H9 (cell line): ENCODE measurements around the gene TPP1. TPM values are rescaled to one million over a fixed set of nuclear protein-coding genes. Genes with fewer than 3 reads are reported as not detected.

Experiments
- DNase-seq: peaks from one replicate; pipeline ENCODE4 v3.0.0-alpha.2; 2017
- H2AFZ ChIP-seq: one replicate; pipeline ENCODE4 v1.6.1; 2013; ENCODE audit warnings: mild to moderate bottlenecking, low read length, control low read depth, moderate library complexity
- H2AK5ac ChIP-seq: 2 replicates; pipeline ENCODE4 v1.6.1; 2013; ENCODE audit warnings: low read length, control low read depth, mixed read lengths; ENCODE audit not compliant: insufficient read length
- H2BK120ac ChIP-seq: one replicate; pipeline ENCODE4 v1.6.1; 2013; ENCODE audit warnings: low read depth, mild to moderate bottlenecking, low read length, control low read depth, inconsistent platforms; ENCODE audit not compliant: poor library complexity, severe bottlenecking
- H2BK12ac ChIP-seq: 2 replicates; pipeline ENCODE4 v1.6.1; 2013; ENCODE audit warnings: low read length, control low read depth, mixed read lengths, low read depth; ENCODE audit not compliant: insufficient read length
- H2BK15ac ChIP-seq: 2 replicates; pipeline ENCODE4 v1.6.1; 2013; ENCODE audit warnings: low read depth, low read length, control low read depth
- H2BK20ac ChIP-seq: one replicate; pipeline ENCODE4 v1.6.1; 2013; ENCODE audit warnings: low read depth, mild to moderate bottlenecking, low read length, control low read depth, inconsistent platforms; ENCODE audit not compliant: poor library complexity, severe bottlenecking
- H2BK5ac ChIP-seq: 2 replicates; pipeline ENCODE4 v1.6.1; 2013; ENCODE audit warnings: low read length, control low read depth, mixed read lengths; ENCODE audit not compliant: insufficient read length
- H3K14ac ChIP-seq: 2 replicates; pipeline ENCODE4 v1.6.1; 2013; ENCODE audit warnings: low read length, control low read depth; ENCODE audit not compliant: insufficient read depth
- H3K18ac ChIP-seq: 2 replicates; pipeline ENCODE4 v1.6.1; 2013; ENCODE audit warnings: low read depth, mild to moderate bottlenecking, mixed read lengths, low read length, control low read depth; ENCODE audit not compliant: insufficient read length
- H3K23ac ChIP-seq: 2 replicates; pipeline ENCODE4 v1.6.1; 2013; ENCODE audit warnings: low read length, control low read depth, mixed read lengths, low read depth; ENCODE audit not compliant: insufficient read length
- H3K23me2 ChIP-seq: 2 replicates; pipeline ENCODE4 v1.6.1; 2013; ENCODE audit warnings: low read depth, mild to moderate bottlenecking, mixed read lengths, low read length, control low read depth; ENCODE audit not compliant: insufficient read length, poor library complexity, severe bottlenecking
- H3K27ac ChIP-seq: 2 replicates; pipeline ENCODE4 v1.5.1; 2013; ENCODE audit warnings: low read length, control low read depth, mixed read lengths, low read depth; ENCODE audit not compliant: insufficient read length
- H3K27me3 ChIP-seq: 2 replicates; pipeline ENCODE4 v1.6.1; 2013; ENCODE audit warnings: low read length, control low read depth, inconsistent platforms; ENCODE audit not compliant: insufficient read depth
- H3K4ac ChIP-seq: 2 replicates; pipeline ENCODE4 v1.6.1; 2013; ENCODE audit warnings: low read depth, mild to moderate bottlenecking, control low read depth, inconsistent platforms, low read length, moderate library complexity
- H3K4me1 ChIP-seq: 2 replicates; pipeline ENCODE4 v1.6.1; 2013; ENCODE audit warnings: low read length, control low read depth, inconsistent platforms; ENCODE audit not compliant: insufficient read depth
- H3K4me2 ChIP-seq: 2 replicates; pipeline ENCODE4 v1.6.1; 2013; ENCODE audit warnings: low read length, control low read depth, mixed read lengths; ENCODE audit not compliant: insufficient read length, insufficient read depth
- H3K56ac ChIP-seq: 2 replicates; pipeline ENCODE4 v1.6.1; 2013; ENCODE audit warnings: low read depth, mild to moderate bottlenecking, mixed read lengths, low read length, control low read depth; ENCODE audit not compliant: insufficient read length
- H3K79me1 ChIP-seq: 2 replicates; pipeline ENCODE4 v1.6.1; 2013; ENCODE audit warnings: low read depth, mild to moderate bottlenecking, moderate library complexity, low read length, control low read depth, inconsistent platforms; ENCODE audit not compliant: insufficient read depth, poor library complexity, severe bottlenecking
- H3K79me2 ChIP-seq: 2 replicates; pipeline ENCODE4 v1.6.1; 2013; ENCODE audit warnings: low read length, control low read depth, inconsistent platforms; ENCODE audit not compliant: insufficient read depth
- H3K9ac ChIP-seq: 2 replicates; pipeline ENCODE4 v1.6.1; 2013; ENCODE audit warnings: low read length, control low read depth, mixed read lengths; ENCODE audit not compliant: insufficient read length; ENCODE audit errors: extremely low read depth
- H3K9me3 ChIP-seq: one replicate; pipeline ENCODE4 v1.6.1; 2013; ENCODE audit warnings: low read depth, low read length, inconsistent platforms; ENCODE audit not compliant: control insufficient read depth
- H3T11ph ChIP-seq: one replicate; pipeline ENCODE4 v1.6.1; 2013; ENCODE audit warnings: mild to moderate bottlenecking, low read length, control low read depth, inconsistent platforms
- H4K20me1 ChIP-seq: one replicate; pipeline ENCODE4 v1.6.1; 2013; ENCODE audit not compliant: control insufficient read depth, insufficient read length, insufficient read depth
- H4K5ac ChIP-seq: 2 replicates; pipeline ENCODE4 v1.6.1; 2013; ENCODE audit warnings: low read depth, mild to moderate bottlenecking, mixed read lengths, low read length, control low read depth; ENCODE audit not compliant: insufficient read length
- H4K8ac ChIP-seq: replicated peaks from 2 replicates; pipeline ENCODE4 v1.6.1; 2013; ENCODE audit warnings: low read length, control low read depth, mixed read lengths, low read depth; ENCODE audit not compliant: insufficient read length
- H4K91ac ChIP-seq: 2 replicates; pipeline ENCODE4 v1.6.1; 2013; ENCODE audit warnings: low read depth, mild to moderate bottlenecking, moderate library complexity, mixed read lengths, low read length, control low read depth; ENCODE audit not compliant: insufficient read length
- H3K27ac Mint-ChIP-seq, 3 experiments: 2 replicates in 2 of 3; 3 replicates in 1 of 3; pipeline ENCODE4 v1.8.0; 2020 to 2021; ENCODE audit warnings: mixed read lengths in 3 of 3, mild to moderate bottlenecking in 1 of 3, moderate library complexity in 1 of 3
- H3K27me3 Mint-ChIP-seq: 2 replicates; pipeline ENCODE4 v1.8.0; 2021; ENCODE audit warnings: low read depth, mild to moderate bottlenecking, moderate library complexity, mixed read lengths
- H3K36me3 Mint-ChIP-seq, 3 experiments: 2 replicates in 2 of 3; 3 replicates in 1 of 3; pipeline ENCODE4 v1.8.0; 2020 to 2021; ENCODE audit warnings: low read depth in 3 of 3, mixed read lengths in 3 of 3; ENCODE audit not compliant: insufficient read depth in 1 of 3
- H3K4me1 Mint-ChIP-seq, 2 experiments: 2 replicates each; pipeline ENCODE4 v1.8.0; 2020; ENCODE audit warnings: mixed read lengths in 2 of 2
- H3K4me3 Mint-ChIP-seq, 2 experiments: 2 replicates in 1 of 2; 3 replicates in 1 of 2; pipeline ENCODE4 v1.8.0; 2020 to 2021; ENCODE audit warnings: mild to moderate bottlenecking in 2 of 2, mixed read lengths in 2 of 2, moderate library complexity in 1 of 2
- H3K9me3 Mint-ChIP-seq, 2 experiments: 2 replicates in 1 of 2; 3 replicates in 1 of 2; pipeline ENCODE4 v1.8.0; 2020; ENCODE audit warnings: mild to moderate bottlenecking in 2 of 2, mixed read lengths in 2 of 2, moderate library complexity in 1 of 2
- CTCF ChIP-seq: fragments of 200-600 bp; sonication (generic); conservative IDR thresholded peaks from 3 replicates; pipeline ENCODE4 v1.8.0; 2021; ENCODE audit warnings: antibody characterized with exemption, mild to moderate bottlenecking
- WGBS: extraction: QIAGEN DNeasy Blood & Tissue Kit; methylation state at CpG from one replicate; pipeline ENCODE4 v1.1.7; 2013; ENCODE audit warnings: missing lambda C conversion rate, low lambda C conversion rate, mixed read lengths; ENCODE audit not compliant: insufficient read length; ENCODE audit errors: extremely low coverage; 5-methylcytosine and 5-hydroxymethylcytosine counted together
- total RNA-seq: library from RNA; stranded (reverse); gene quantifications from 2 replicates; pipeline ENCODE4 v1.2.1, GENCODE V29; 2021

TPP1 gene
- total RNA-seq, 1 experiment from 2014 or later: 37.2 TPM

GRCh38 chr11:6608011-6608410 is 11.2 kb downstream of the TPP1 start:
- WGBS: no CpG with 5 or more reads among the region's 9 CpGs
- no peak for DNase-seq
- H2BK12ac ChIP-seq: no peak overlapping the region
- Mint-ChIP-seq H3K4me3 (no peak overlapping the region), H3K4me1 (peaks cover 24% of the 10 kb centered on the region in 2 experiments), H3K27ac (peak overlapping the region; percentile 31 to 97 (median 82); a peak in 5 of 7 replicates), H3K27me3 (no peaks in the 10 kb centered on the region; the same call in 1 of the 2 replicates), H3K9me3 (no peaks in the 10 kb centered on the region), H3K36me3 (peaks cover 32 to 51% (median 46%) of the 10 kb centered on the region in 3 experiments; a peak in 6 of 7 replicates)
- H3K79me2 ChIP-seq: peaks cover 2% of the 10 kb centered on the region; the same call in 1 of the 2 replicates
- H2BK5ac ChIP-seq: no peak overlapping the region
- H3K4ac ChIP-seq: no peak overlapping the region
- H3K4me2 ChIP-seq: no peak overlapping the region
- H3K27me3 ChIP-seq: no peaks in the 10 kb centered on the region
- no peak overlapping the region for H4K5ac ChIP-seq
- H3K18ac ChIP-seq: no peak overlapping the region
- no peak overlapping the region for H3K27ac ChIP-seq
- no peak overlapping the region for H2BK15ac ChIP-seq
- H4K8ac ChIP-seq: no peak overlapping the region
- H3T11ph ChIP-seq: no peak overlapping the region
- no peak overlapping the region for H3K56ac ChIP-seq
- H3K4me1 ChIP-seq: no peaks in the 10 kb centered on the region; the same call in 1 of the 2 replicates
- H3K9ac ChIP-seq: no peak overlapping the region
- H2BK20ac ChIP-seq: no peak overlapping the region
- no peak overlapping the region for H4K91ac ChIP-seq
- H2AK5ac ChIP-seq: no peak overlapping the region
- H4K20me1 ChIP-seq: no peaks in the 10 kb centered on the region
- peaks cover 21% of the 10 kb centered on the region for H3K23me2 ChIP-seq
- H3K14ac ChIP-seq: no peak overlapping the region
- no peak overlapping the region for H2AFZ ChIP-seq
- no peak for TF ChIP-seq CTCF
- no peaks in the 10 kb centered on the region for H3K79me1 ChIP-seq
- H3K9me3 ChIP-seq: no peaks in the 10 kb centered on the region
- no peak overlapping the region for H2BK120ac ChIP-seq
- no peak overlapping the region for H3K23ac ChIP-seq
